ENCODE results near the gene AOPEP. TPM values are rescaled to one million over a fixed set of nuclear protein-coding genes. Genes with fewer than 3 reads are reported as not detected.

Gene AOPEP
- total and polyA plus RNA-seq, 2 of the 13 experiments (the other 11 are each of a cell fraction or from before 2014, with no cell fraction given): 22.2 to 41.6 TPM

GRCh38 chr9:94971378-94972131 is 245.1 kb downstream of the AOPEP start (continued):
- TF ChIP-seq POGK (CRISPR knock-in tag; conservative IDR thresholded peaks at IDR 0.05): 0 out of 2 replicates have a peak, but pooled peaks have one; percentile 20
- peak; percentile 60 for TF ChIP-seq ZGPAT (CRISPR knock-in tag; IDR thresholded peaks at IDR 0.05)
- peak; percentile 87; the same call in 1 of the 2 replicates for TF ChIP-seq AHDC1 (CRISPR knock-in tag; IDR thresholded peaks at IDR 0.05; ENCODE audit: borderline replicate concordance)
- no peak for TF ChIP-seq NFRKB (IDR thresholded peaks at IDR 0.05)
- 0 out of 2 replicates have a peak, but pooled peaks have one; percentile 26 for TF ChIP-seq GABPB1 (CRISPR knock-in tag; IDR thresholded peaks at IDR 0.05)
- peak in 1 of 2 experiments; percentile 83; a peak in 2 of 4 replicates for TF ChIP-seq ATF4 (CRISPR knock-in tag; IDR thresholded peaks at IDR 0.05)
- TF ChIP-seq HOXA5 (CRISPR knock-in tag; IDR thresholded peaks at IDR 0.05): 0 out of 2 replicates have a peak, but pooled peaks have one; percentile 51
- TF ChIP-seq ZBTB38 (CRISPR knock-in tag; IDR thresholded peaks at IDR 0.05): peak; percentile 48; the same call in 1 of the 2 replicates
- peak; percentile 44; the same call in 1 of the 2 replicates for TF ChIP-seq KDM1A (CRISPR knock-in tag; IDR thresholded peaks at IDR 0.05)
- TF ChIP-seq ZNF598 (CRISPR knock-in tag; IDR thresholded peaks at IDR 0.05; ENCODE audit: borderline replicate concordance): peak; percentile 53; the same call in 1 of the 2 replicates
- peak; percentile 46 for TF ChIP-seq ZNF629 (CRISPR knock-in tag; conservative IDR thresholded peaks at IDR 0.05)
- no peak for TF ChIP-seq ZNF609 (CRISPR knock-in tag; IDR thresholded peaks at IDR 0.05; ENCODE audit: borderline replicate concordance)
- peak; percentile 79 for TF ChIP-seq ZFX (CRISPR knock-in tag; IDR thresholded peaks at IDR 0.05; ENCODE audit: low read depth)
